Epithelial cell of proximal tubule (primary cell): Measurements from ENCODE around the gene GATA3. TPM values are rescaled to one million over a fixed set of nuclear protein-coding genes. Genes with fewer than 3 reads are reported as not detected.

Source experiments
- DNase-seq: peaks from one replicate; pipeline ENCODE4 v3.0.0-alpha.2; 2011; ENCODE audit warnings: low read depth
- H3K4me3 ChIP-seq: 2 replicates; pipeline ENCODE4 v1.5.1; 2011; ENCODE audit warnings: low read depth, mild to moderate bottlenecking, low read length
- CTCF ChIP-seq: conservative IDR thresholded peaks from 2 replicates; pipeline ENCODE4 v1.5.1; 2012; ENCODE audit warnings: low read depth, mild to moderate bottlenecking, low read length
- total RNA-seq: library from RNA; depleted of rRNA; stranded (reverse); fragments of >200 nt; gene quantifications from 2 replicates; pipeline ENCODE4 v1.2.3, GENCODE V29; 2015

The GATA3 gene
- total RNA-seq, 1 donor from 2014 or later, result 3.2 TPM

- no peak for DNase-seq
- TF ChIP-seq CTCF, result no peak
- H3K4me3 ChIP-seq, result no peak overlapping the region
Observed at GRCh38 chr10:8069627-8070026, 15.1 kb downstream of the GATA3 start.

GRCh38 chr10:8070440-8070839, 16.0 kb downstream of the GATA3 start:
- no peak for TF ChIP-seq CTCF
- DNase-seq, result no peak
- no peak overlapping the region for H3K4me3 ChIP-seq

- H3K4me3 ChIP-seq, result no peak overlapping the region
- DNase-seq, result no peak
- no peak for TF ChIP-seq CTCF
Observed at GRCh38 chr10:8071006-8071405, 16.5 kb downstream of the GATA3 start.

GRCh38 chr10:8071666-8072065, 17.2 kb downstream of the GATA3 start:
- DNase-seq, result no peak
- H3K4me3 ChIP-seq, result no peak overlapping the region
- no peak for TF ChIP-seq CTCF

GRCh38 chr10:8072211-8072610, 17.7 kb downstream of the GATA3 start:
- TF ChIP-seq CTCF, result no peak
- no peak overlapping the region for H3K4me3 ChIP-seq
- DNase-seq, result no peak

GRCh38 chr10:8073691-8074416, 19.4 kb downstream of the GATA3 start:
- DNase-seq, result no peak
- no peak overlapping the region for H3K4me3 ChIP-seq
- no peak for TF ChIP-seq CTCF

GRCh38 chr10:8074881-8075280, 20.4 kb downstream of the GATA3 start:
- DNase-seq, result no peak

More at GRCh38 chr10:8074881-8075280, 20.4 kb downstream of the GATA3 start:
- no peak for TF ChIP-seq CTCF
- H3K4me3 ChIP-seq, result no peak overlapping the region
